GF-D8 (cell line): ENCODE results near the gene PPIL4.

Source experiments
- DNase-seq: peaks from one replicate; lab custom pipeline; 2025; lab: John Stamatoyannopoulos, UW

The PPIL4 gene

GRCh38 chr6:149459761-149460160 lies 86.1 kb downstream of the PPIL4 start:
- DNase-seq, result no peak

GRCh38 chr6:149458806-149459205 lies 87.0 kb downstream of the PPIL4 start:
- DNase-seq, result no peak

DNA sequence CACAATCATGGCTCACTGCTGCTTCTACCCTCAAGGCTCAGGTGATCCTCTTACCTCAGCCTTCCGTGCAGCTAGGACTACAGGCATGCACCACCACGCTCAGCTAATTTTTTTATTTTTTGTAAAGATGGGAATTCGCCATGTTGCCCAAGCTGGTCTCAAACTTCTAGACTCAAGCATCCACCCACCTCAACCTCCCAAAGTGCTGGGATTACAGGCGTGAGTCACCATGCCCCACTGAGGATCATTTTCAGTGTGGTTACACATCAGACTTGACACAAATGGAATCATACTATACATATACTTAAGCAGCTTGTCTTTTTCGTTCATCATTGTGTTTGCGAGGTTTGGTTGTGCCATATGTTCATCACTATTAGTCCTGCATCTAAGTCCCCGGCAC lies 87.6 kb downstream of the PPIL4 start:
- no peak for DNase-seq

GRCh38 chr6:149457316-149457884 lies 88.4 kb downstream of the PPIL4 start:
- no peak for DNase-seq

DNA sequence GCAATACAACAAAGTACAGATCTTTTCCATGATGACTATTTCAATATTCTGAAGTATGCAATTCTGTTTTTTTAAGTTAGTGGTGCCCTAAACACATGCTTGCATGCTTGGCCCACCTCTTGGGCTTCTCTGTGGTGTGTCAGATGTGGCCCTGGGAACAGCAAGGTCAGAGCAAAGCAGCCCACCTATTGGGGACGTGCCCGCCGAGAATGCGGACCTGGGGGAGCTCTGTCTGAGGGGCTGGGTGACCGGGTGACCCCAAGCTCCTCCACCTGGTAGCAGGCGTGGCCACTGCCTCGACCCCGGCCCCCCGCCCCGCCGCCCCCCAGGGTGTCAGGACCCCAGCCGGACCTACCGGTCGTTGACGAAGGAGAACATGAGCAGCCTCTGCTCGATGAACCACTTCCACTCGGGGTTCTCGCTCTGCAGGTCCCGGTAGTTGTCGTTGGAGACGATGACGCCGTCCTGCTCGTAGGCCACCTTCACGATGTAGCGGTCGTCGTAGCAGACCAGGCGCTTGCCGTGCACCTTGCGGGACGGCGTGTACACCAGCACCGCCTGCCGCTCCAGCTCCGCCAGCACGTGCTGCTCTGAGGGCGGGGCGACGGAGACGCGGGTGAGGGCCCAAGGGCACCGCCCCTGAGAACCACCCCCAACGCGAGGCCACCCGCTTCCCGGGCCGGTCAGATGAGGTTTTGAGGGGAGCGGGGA lies 89.4 kb downstream of the PPIL4 start:
- DNase-seq, result no peak

DNA sequence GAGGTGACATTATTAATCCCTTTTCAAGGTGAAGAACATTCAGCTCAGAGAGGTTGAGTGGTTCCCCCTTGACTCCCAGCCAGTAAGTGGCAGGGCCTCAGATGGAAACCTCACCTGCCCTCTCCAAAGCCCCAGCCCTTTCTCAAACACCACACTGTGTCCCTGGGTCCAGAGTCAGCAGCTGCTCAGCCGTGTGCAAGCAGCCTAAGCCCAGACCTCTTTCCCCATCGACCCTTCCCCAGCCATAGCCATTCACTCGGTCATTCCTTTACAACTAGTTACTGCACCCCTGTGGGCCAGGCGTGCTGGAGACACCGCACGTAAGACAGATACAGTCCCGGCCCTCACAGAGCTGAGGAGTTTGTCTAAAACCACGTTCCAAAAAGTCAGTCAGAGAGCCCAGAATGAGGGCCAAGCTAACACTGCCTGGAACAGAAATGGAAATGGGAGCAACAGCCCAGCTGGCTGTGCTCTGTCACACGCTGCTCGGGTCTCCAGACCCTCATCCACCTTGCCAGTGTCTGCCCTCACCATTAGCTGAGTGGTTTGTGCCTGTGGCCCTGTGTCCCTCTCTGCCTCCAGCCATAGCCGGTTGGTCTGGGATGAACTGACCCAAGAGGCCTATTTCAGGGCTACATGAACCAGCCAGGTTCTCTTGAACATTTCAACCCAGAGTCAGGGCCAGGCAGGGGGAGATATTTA lies 90.7 kb downstream of the PPIL4 start:
- no peak for DNase-seq
